HG02571 (cell line): Measurements from ENCODE around the gene RAMP2.
A peak's percentile ranks its signal among the peaks of the same experiment; 100 is the strongest.

ENCODE experiments used
- ATAC-seq: cut with Tn5 transposase; IDR thresholded peaks from one replicate; pipeline ENCODE4 v1.9.1; 2021; ENCODE audit warnings: mild to moderate bottlenecking, moderate library complexity; ENCODE audit not compliant: unreplicated experiment

Gene RAMP2

GRCh38 chr17:42791948-42792347 lies 30.9 kb downstream of the RAMP2 start:
- no peak for ATAC-seq

GRCh38 chr17:42792545-42792944 lies 31.5 kb downstream of the RAMP2 start:
- ATAC-seq = no peak

GRCh38 chr17:42795061-42795460 lies 34.0 kb downstream of the RAMP2 start:
- ATAC-seq = no peak

- no peak for ATAC-seq
These were observed 34.4 kb downstream of the RAMP2 start for GRCh38 chr17:42795465-42795864.

- no peak for ATAC-seq
These were observed 35.2 kb downstream of the RAMP2 start for GRCh38 chr17:42796066-42796758.

- no peak for ATAC-seq
These were observed 36.3 kb downstream of the RAMP2 start for GRCh38 chr17:42797067-42798007.

GRCh38 chr17:42798011-42798382 lies 37.0 kb downstream of the RAMP2 start:
- no peak for ATAC-seq

- peak; percentile 63 for ATAC-seq
These were observed 37.7 kb downstream of the RAMP2 start, which contains the start of the genes CNTD1 and COA3 for GRCh38 chr17:42798383-42799380. Gene CNTD1, plus strand, starts transcription at chr17:42798861. Its CDS starts 207 bp downstream, at chr17:42799068. Gene COA3, minus strand, starts transcription at chr17:42798704. Its CDS starts 23 bp downstream, at chr17:42798681.

GRCh38 chr17:42803074-42803883 lies 42.3 kb downstream of the RAMP2 start:
- no peak for ATAC-seq

GRCh38 chr17:42804918-42805367 lies 43.9 kb downstream of the RAMP2 start:
- no peak for ATAC-seq

GRCh38 chr17:42806249-42806648 lies 45.2 kb downstream of the RAMP2 start:
- no peak for ATAC-seq

- no peak for ATAC-seq
These were observed 48.2 kb downstream of the RAMP2 start for GRCh38 chr17:42809250-42809649.
